A673 (cell line): Measurements from ENCODE around the gene ADCY4. TPM values are rescaled to one million over a fixed set of nuclear protein-coding genes. Genes with fewer than 3 reads are reported as not detected.
A peak's percentile ranks its signal among the peaks of the same experiment; 100 is the strongest.

ENCODE experiments used
- BruUV-seq: library from RNA; stranded (reverse); fragments of 400-500 nt; replicated peaks from 2 replicates; lab custom pipeline; 2021; lab: Mats Ljungman, UMichigan
- CTCF ChIA-PET: fragments of 300-600 bp; sonication (Branson Sonifier 250); formaldehyde crosslinking; loops from one replicate; lab custom pipeline; 2022; ENCODE audit warnings: antibody characterized with exemption; lab: Charles Lee
- POLR2A ChIA-PET: fragments of 300-600 bp; sonication (Branson Sonifier 250); formaldehyde crosslinking; loops from one replicate; lab custom pipeline; 2022; ENCODE audit warnings: antibody characterized with exemption; ENCODE audit not compliant: low non-redundant PET; lab: Charles Lee
- DNase-seq: peaks from one replicate; pipeline ENCODE4 v3.0.0-alpha.2; 2015; ENCODE audit warnings: low spot score
- H3K27ac ChIP-seq: fragments of 200-600 bp; sonication (generic); 2 replicates; pipeline ENCODE4 v1.5.1; 2016; ENCODE audit warnings: mixed run types, low read depth, mild to moderate bottlenecking, mixed read lengths, antibody characterized with exemption, low read length; ENCODE audit not compliant: poor library complexity, severe bottlenecking
- H3K27me3 ChIP-seq: fragments of 200-600 bp; sonication (generic); replicated peaks from 2 replicates; pipeline ENCODE4 v1.6.1; 2017; ENCODE audit warnings: mixed run types, low read depth, mild to moderate bottlenecking, mixed read lengths, antibody characterized with exemption, low read length; ENCODE audit not compliant: insufficient read depth, poor library complexity
- H3K36me3 ChIP-seq: fragments of 200-600 bp; sonication (generic); 2 replicates; pipeline ENCODE4 v1.6.1; 2016; ENCODE audit warnings: mixed run types, mild to moderate bottlenecking, mixed read lengths, antibody characterized with exemption, low read length; ENCODE audit not compliant: insufficient read depth, poor library complexity, severe bottlenecking
- H3K4me1 ChIP-seq: fragments of 200-600 bp; sonication (generic); 2 replicates; pipeline ENCODE4 v1.6.1; 2017; ENCODE audit warnings: mixed run types, mild to moderate bottlenecking, mixed read lengths, antibody characterized with exemption, low read length; ENCODE audit not compliant: insufficient read depth, poor library complexity, severe bottlenecking
- H3K4me3 ChIP-seq: fragments of 200-600 bp; sonication (generic); 2 replicates; pipeline ENCODE4 v1.5.1; 2016; ENCODE audit warnings: low read depth, mixed run types, mild to moderate bottlenecking, mixed read lengths, low read length; ENCODE audit not compliant: poor library complexity, severe bottlenecking
- H3K9me3 ChIP-seq: fragments of 200-600 bp; sonication (generic); 2 replicates; pipeline ENCODE4 v1.6.1; 2016; ENCODE audit warnings: mixed run types, low read depth, mild to moderate bottlenecking, mixed read lengths, antibody characterized with exemption, low read length; ENCODE audit not compliant: poor library complexity, severe bottlenecking
- EZH2 ChIP-seq: fragments of 200-600 bp; sonication (generic); IDR thresholded peaks from 2 replicates; pipeline ENCODE4 v1.6.1; 2017; ENCODE audit warnings: borderline replicate concordance, low read depth, mild to moderate bottlenecking, mixed read lengths, antibody characterized with exemption, low read length; ENCODE audit not compliant: poor library complexity, severe bottlenecking
- intact Hi-C: fragments of 100-400 bp; cut with micrococcal nuclease; formaldehyde crosslinking; loops from one replicate; pipeline ENCODE4 v1.10.0; 2022; ENCODE audit not compliant: unreplicated experiment
- total RNA-seq: library from RNA; stranded (reverse); gene quantifications from 2 replicates; pipeline ENCODE4 v1.2.3, GENCODE V29; 2021
- TF ChIP-seq, protein P1 (sequence below): fragments of 300-800, 200-600 bp; sonication (generic); conservative IDR thresholded peaks from 2 replicates; pipeline ENCODE4 v1.5.1; 2017; ENCODE audit warnings: low read depth, mild to moderate bottlenecking, antibody characterized with exemption, low read length, moderate library complexity, mixed read lengths

The ADCY4 gene
- total RNA-seq, 1 experiment from 2014 or later: 0.84 TPM

DNA sequence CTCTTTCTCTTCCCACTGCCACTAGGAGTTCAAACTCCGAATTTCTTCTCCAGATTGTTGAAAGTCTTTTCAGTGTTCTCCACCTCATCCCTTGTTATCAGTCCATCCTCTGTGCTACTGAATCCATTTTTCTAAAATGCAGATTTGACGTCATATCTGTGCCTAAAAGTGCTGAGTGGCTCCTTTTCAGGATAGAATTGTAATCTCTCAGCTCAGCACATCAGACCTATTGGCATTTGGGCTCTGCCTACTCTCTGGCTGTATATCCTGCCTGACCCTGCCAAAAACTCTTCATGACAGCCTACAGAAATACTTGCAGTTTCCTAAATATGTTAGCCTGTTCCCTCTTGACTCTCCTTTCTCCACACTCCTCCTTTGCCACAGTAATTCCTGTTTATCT is 62.4 kb downstream of the ADCY4 start:
- H3K27ac ChIP-seq: no peak overlapping the region
- intact Hi-C loops: no loop called here
- H3K4me3 ChIP-seq: no peak overlapping the region
- no peak for DNase-seq
- BruUV-seq: TSS peak; percentile 48
- peaks cover 4% of the 10 kb centered on the region for H3K4me1 ChIP-seq
- ChIA-PET CTCF (no interaction called here), POLR2A (no interaction called here)
- H3K36me3 ChIP-seq: no peaks in the 10 kb centered on the region
- H3K27me3 ChIP-seq: no peaks in the 10 kb centered on the region
- TF ChIP-seq EZH2: no peak
- TF ChIP-seq, protein P1, sequence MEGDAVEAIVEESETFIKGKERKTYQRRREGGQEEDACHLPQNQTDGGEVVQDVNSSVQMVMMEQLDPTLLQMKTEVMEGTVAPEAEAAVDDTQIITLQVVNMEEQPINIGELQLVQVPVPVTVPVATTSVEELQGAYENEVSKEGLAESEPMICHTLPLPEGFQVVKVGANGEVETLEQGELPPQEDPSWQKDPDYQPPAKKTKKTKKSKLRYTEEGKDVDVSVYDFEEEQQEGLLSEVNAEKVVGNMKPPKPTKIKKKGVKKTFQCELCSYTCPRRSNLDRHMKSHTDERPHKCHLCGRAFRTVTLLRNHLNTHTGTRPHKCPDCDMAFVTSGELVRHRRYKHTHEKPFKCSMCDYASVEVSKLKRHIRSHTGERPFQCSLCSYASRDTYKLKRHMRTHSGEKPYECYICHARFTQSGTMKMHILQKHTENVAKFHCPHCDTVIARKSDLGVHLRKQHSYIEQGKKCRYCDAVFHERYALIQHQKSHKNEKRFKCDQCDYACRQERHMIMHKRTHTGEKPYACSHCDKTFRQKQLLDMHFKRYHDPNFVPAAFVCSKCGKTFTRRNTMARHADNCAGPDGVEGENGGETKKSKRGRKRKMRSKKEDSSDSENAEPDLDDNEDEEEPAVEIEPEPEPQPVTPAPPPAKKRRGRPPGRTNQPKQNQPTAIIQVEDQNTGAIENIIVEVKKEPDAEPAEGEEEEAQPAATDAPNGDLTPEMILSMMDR: no peak
- H3K9me3 ChIP-seq: no peaks in the 10 kb centered on the region

GRCh38 chr14:24271834-24272263 is 63.0 kb downstream of the ADCY4 start:
- Histone ChIP-seq H3K27me3 (no peaks in the 10 kb centered on the region), H3K4me1 (peaks cover 4% of the 10 kb centered on the region), H3K4me3 (peak overlapping the region; percentile 84), H3K27ac (peak overlapping the region; percentile 98), H3K36me3 (no peaks in the 10 kb centered on the region), H3K9me3 (no peaks in the 10 kb centered on the region)
- CTCF ChIA-PET: interaction anchor here (0.5 to 1.5 kb wide), 4 partner anchors 27 to 178 kb away, joined by 3 to 6 read pairs (median 4); partner anchors contain the start of genes CIDEB and TINF2
- intact Hi-C loops: loop anchor here (2.0 kb wide), 1 partner anchor 29 kb away; the partner anchor contains the start of gene TINF2
- POLR2A ChIA-PET: interaction anchor here (0.5 to 0.9 kb wide), 3 partner anchors 132 to 158 kb away, joined by 3 read pairs; partner anchors contain the start of genes DCAF11, KHNYN and NRL
- TF ChIP-seq, protein P1: no peak
- no peak for TF ChIP-seq EZH2
- no peak for DNase-seq
- no TSS peak for BruUV-seq

DNA sequence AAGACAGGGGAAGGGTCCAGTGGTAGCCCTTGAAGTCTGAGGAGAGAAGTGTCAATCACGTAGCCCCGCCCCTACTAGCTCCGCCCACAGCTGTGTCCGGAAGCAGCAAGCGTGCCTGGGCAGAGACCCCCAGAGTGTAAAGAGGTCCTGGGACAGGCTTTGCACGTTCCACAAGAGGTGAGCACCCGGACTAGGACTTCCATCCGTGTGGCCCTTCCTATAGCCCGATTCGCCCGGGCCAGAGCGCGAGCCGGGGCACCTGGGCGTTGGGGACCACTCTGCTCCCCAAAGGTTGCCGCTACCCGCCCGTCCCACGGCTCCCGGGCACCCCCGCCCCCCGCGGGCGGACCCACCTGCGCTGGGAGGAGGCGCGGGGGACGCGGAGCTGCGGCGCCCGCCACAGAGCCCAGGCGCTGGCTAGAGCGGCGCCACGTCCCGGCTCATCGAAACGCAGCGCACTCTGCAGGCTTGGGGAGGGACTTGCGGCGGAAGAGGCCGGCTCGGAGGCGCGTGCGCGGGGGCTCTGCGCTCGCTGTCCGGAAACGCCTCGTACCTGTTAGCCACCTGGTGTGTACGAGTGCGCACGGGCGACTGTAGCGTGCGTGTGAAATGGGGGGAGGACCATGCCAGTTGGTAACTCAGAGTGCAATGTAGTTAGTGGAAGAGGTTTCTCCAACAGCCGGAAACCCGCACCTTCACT is 63.6 kb downstream of the ADCY4 start, which contains the start of gene RABGGTA:
TSS of gene RABGGTA (minus strand) at position 464 of the 700 bp plus-strand sequence. CDS start 482 bp downstream, outside the sequence.
- intact Hi-C loops: loop anchor here (2.0 kb wide), 1 partner anchor 28 kb away; the partner anchor contains the start of gene TINF2
- BruUV-seq: no TSS peak
- H3K27me3 ChIP-seq: no peaks in the 10 kb centered on the region
- DNase-seq: peak; percentile 94
- ChIA-PET CTCF (interaction anchor here (0.5 to 1.5 kb wide), 6 partner anchors 8 to 178 kb away, joined by 3 to 6 read pairs (median 4); partner anchors contain the start of genes CIDEB and TINF2), POLR2A (interaction anchor here (0.5 to 0.9 kb wide), 4 partner anchors 9 to 159 kb away, joined by 3 to 5 read pairs (median 3); partner anchors contain the start of genes DCAF11, KHNYN and NRL)
- H3K4me1 ChIP-seq: peaks cover 4% of the 10 kb centered on the region
- H3K27ac ChIP-seq: peak within 1 kb of the TSS; percentile 98
- H3K9me3 ChIP-seq: no peaks in the 10 kb centered on the region
- no peaks in the 10 kb centered on the region for H3K36me3 ChIP-seq
- TF ChIP-seq EZH2: no peak
- TF ChIP-seq, protein P1: peak; percentile 77
- H3K4me3 ChIP-seq: peak within 1 kb of the TSS; percentile 84
